ENCODE results near the gene OR51G1.

Gene OR51G1

DNA sequence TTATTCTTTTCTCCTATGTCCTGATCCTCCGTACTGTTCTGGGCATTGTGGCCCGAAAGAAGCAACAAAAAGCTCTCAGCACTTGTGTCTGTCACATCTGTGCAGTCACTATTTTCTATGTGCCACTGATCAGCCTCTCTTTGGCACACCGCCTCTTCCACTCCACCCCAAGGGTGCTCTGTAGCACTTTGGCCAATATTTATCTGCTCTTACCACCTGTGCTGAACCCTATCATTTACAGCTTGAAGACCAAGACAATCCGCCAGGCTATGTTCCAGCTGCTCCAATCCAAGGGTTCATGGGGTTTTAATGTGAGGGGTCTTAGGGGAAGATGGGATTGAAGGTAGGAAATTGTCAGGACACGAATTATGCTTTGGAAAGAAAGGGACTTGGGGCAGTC is 41.6 kb downstream of the OR51G1 start:
- H3K79me2 ChIP-seq (ENCODE audit: insufficient read depth, low read length): no peaks in the 10 kb centered on the region
- no peaks in the 10 kb centered on the region for H3K36me3 ChIP-seq (ENCODE audit: insufficient read depth, low read length)
- H3K9me2 ChIP-seq (replicated peaks; ENCODE audit: low read depth, low read length): no peaks in the 10 kb centered on the region
- TF ChIP-seq, protein P1, sequence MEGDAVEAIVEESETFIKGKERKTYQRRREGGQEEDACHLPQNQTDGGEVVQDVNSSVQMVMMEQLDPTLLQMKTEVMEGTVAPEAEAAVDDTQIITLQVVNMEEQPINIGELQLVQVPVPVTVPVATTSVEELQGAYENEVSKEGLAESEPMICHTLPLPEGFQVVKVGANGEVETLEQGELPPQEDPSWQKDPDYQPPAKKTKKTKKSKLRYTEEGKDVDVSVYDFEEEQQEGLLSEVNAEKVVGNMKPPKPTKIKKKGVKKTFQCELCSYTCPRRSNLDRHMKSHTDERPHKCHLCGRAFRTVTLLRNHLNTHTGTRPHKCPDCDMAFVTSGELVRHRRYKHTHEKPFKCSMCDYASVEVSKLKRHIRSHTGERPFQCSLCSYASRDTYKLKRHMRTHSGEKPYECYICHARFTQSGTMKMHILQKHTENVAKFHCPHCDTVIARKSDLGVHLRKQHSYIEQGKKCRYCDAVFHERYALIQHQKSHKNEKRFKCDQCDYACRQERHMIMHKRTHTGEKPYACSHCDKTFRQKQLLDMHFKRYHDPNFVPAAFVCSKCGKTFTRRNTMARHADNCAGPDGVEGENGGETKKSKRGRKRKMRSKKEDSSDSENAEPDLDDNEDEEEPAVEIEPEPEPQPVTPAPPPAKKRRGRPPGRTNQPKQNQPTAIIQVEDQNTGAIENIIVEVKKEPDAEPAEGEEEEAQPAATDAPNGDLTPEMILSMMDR (conservative IDR thresholded peaks at IDR 0.05; ENCODE audit: low read length): no peak
- TF ChIP-seq EZH2phosphoT487 (IDR thresholded peaks at IDR 0.05; ENCODE audit: borderline replicate concordance): no peak
- no peaks in the 10 kb centered on the region for H4K20me1 ChIP-seq (ENCODE audit: insufficient read depth, low read length, poor library complexity, severe bottlenecking)
- H3K9ac ChIP-seq (ENCODE audit: low read depth, low read length, poor library complexity, severe bottlenecking): no peak overlapping the region
- no peak overlapping the region for H2AFZ ChIP-seq (ENCODE audit: low read length)
- no peaks in the 10 kb centered on the region for H3K4me1 ChIP-seq (ENCODE audit: insufficient read depth, low read length, poor library complexity, severe bottlenecking)
- H3K4me2 ChIP-seq (ENCODE audit: low read depth, low read length, poor library complexity, severe bottlenecking): no peak overlapping the region
- H3K4me3 ChIP-seq (ENCODE audit: low read length, poor library complexity, severe bottlenecking): no peak overlapping the region
- H3F3A ChIP-seq (ENCODE audit: low read depth): no peaks in the 10 kb centered on the region
- no peaks in the 10 kb centered on the region for H3K9me3 ChIP-seq (ENCODE audit: insufficient read depth, low read depth, low read length)
- H3K27me3 ChIP-seq (ENCODE audit: insufficient read depth, low read length, poor library complexity, severe bottlenecking): no peaks in the 10 kb centered on the region

DNA sequence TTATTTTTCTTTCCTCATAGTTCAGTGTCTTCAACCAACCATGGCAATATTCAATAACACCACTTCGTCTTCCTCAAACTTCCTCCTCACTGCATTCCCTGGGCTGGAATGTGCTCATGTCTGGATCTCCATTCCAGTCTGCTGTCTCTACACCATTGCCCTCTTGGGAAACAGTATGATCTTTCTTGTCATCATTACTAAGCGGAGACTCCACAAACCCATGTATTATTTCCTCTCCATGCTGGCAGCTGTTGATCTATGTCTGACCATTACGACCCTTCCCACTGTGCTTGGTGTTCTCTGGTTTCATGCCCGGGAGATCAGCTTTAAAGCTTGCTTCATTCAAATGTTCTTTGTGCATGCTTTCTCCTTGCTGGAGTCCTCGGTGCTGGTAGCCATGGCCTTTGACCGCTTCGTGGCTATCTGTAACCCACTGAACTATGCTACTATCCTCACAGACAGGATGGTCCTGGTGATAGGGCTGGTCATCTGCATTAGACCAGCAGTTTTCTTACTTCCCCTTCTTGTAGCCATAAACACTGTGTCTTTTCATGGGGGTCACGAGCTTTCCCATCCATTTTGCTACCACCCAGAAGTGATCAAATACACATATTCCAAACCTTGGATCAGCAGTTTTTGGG is 42.2 kb downstream of the OR51G1 start, which contains the start of gene OR51T1:
Gene OR51T1 (plus strand): TSS at position 41 of the 641 bp plus-strand sequence. CDS start 0 bp downstream, at position 41.
- no peaks in the 10 kb centered on the region for H3K79me2 ChIP-seq (ENCODE audit: insufficient read depth, low read length)
- H3K9me2 ChIP-seq (replicated peaks; ENCODE audit: low read depth, low read length): no peaks in the 10 kb centered on the region
- no peaks in the 10 kb centered on the region for H4K20me1 ChIP-seq (ENCODE audit: insufficient read depth, low read length, poor library complexity, severe bottlenecking)
- no peak within 1 kb of the TSS for H3K4me2 ChIP-seq (ENCODE audit: low read depth, low read length, poor library complexity, severe bottlenecking)
- no peaks in the 10 kb centered on the region for H3K27me3 ChIP-seq (ENCODE audit: insufficient read depth, low read length, poor library complexity, severe bottlenecking)
- no peak for TF ChIP-seq EZH2phosphoT487 (IDR thresholded peaks at IDR 0.05; ENCODE audit: borderline replicate concordance)
- TF ChIP-seq, protein P1 (conservative IDR thresholded peaks at IDR 0.05; ENCODE audit: low read length): no peak
- no peaks in the 10 kb centered on the region for H3K9me3 ChIP-seq (ENCODE audit: insufficient read depth, low read depth, low read length)
- no peak within 1 kb of the TSS for H3K4me3 ChIP-seq (ENCODE audit: low read length, poor library complexity, severe bottlenecking)
- H3K9ac ChIP-seq (ENCODE audit: low read depth, low read length, poor library complexity, severe bottlenecking): no peak within 1 kb of the TSS
- H3K36me3 ChIP-seq (ENCODE audit: insufficient read depth, low read length): no peaks in the 10 kb centered on the region
- no peaks in the 10 kb centered on the region for H3F3A ChIP-seq (ENCODE audit: low read depth)
- no peaks in the 10 kb centered on the region for H3K4me1 ChIP-seq (ENCODE audit: insufficient read depth, low read length, poor library complexity, severe bottlenecking)
- no peak within 1 kb of the TSS for H2AFZ ChIP-seq (ENCODE audit: low read length)

DNA sequence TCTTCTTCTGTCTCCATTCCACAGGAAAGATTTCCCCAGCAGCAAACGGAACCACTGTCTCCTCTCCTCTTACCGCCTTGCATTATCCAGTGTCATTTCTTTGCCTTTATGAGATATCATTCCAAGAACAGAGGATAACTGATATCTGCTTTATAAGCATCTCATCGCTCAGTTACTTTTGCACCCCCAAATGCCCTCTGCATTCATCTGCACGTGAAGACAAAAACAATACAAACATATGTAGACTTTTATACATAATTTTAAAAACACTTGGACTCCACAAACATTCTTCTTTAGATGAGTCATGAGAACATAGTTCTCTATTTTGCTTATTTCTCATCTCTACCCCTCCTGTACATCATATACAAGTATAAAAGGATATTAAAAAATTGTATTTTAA is 43.0 kb downstream of the OR51G1 start:
- H3F3A ChIP-seq (ENCODE audit: low read depth): no peaks in the 10 kb centered on the region
- no peak overlapping the region for H2AFZ ChIP-seq (ENCODE audit: low read length)
- H3K4me3 ChIP-seq (ENCODE audit: low read length, poor library complexity, severe bottlenecking): no peak overlapping the region
- TF ChIP-seq, protein P1 (conservative IDR thresholded peaks at IDR 0.05; ENCODE audit: low read length): no peak
- TF ChIP-seq EZH2phosphoT487 (IDR thresholded peaks at IDR 0.05; ENCODE audit: borderline replicate concordance): no peak
- no peaks in the 10 kb centered on the region for H3K27me3 ChIP-seq (ENCODE audit: insufficient read depth, low read length, poor library complexity, severe bottlenecking)
- no peaks in the 10 kb centered on the region for H3K4me1 ChIP-seq (ENCODE audit: insufficient read depth, low read length, poor library complexity, severe bottlenecking)
- H3K9ac ChIP-seq (ENCODE audit: low read depth, low read length, poor library complexity, severe bottlenecking): no peak overlapping the region
- no peaks in the 10 kb centered on the region for H3K79me2 ChIP-seq (ENCODE audit: insufficient read depth, low read length)
- no peaks in the 10 kb centered on the region for H3K9me3 ChIP-seq (ENCODE audit: insufficient read depth, low read depth, low read length)
- no peaks in the 10 kb centered on the region for H3K36me3 ChIP-seq (ENCODE audit: insufficient read depth, low read length)
- H3K4me2 ChIP-seq (ENCODE audit: low read depth, low read length, poor library complexity, severe bottlenecking): no peak overlapping the region
- no peaks in the 10 kb centered on the region for H3K9me2 ChIP-seq (replicated peaks; ENCODE audit: low read depth, low read length)
- H4K20me1 ChIP-seq (ENCODE audit: insufficient read depth, low read length, poor library complexity, severe bottlenecking): no peaks in the 10 kb centered on the region

Measured in Loucy (cell line).